Transverse colon (tissue), 4 donors: Measurements from ENCODE around the gene KLF17.

Experiments used
- EP300 ChIP-seq: sonication (generic); formaldehyde crosslinking; IDR thresholded peaks from one replicate; pipeline ENCODE4 v1.6.1; 2017; ENCODE audit warnings: antibody characterized with exemption, low read depth
- POLR2A ChIP-seq: fragments of 450-650 bp; IDR thresholded peaks from one replicate; pipeline ENCODE4 v1.6.1; 2016; ENCODE audit warnings: antibody characterized with exemption, mild to moderate bottlenecking, moderate library complexity
- POLR2AphosphoS5 ChIP-seq, 3 donors: sonication (generic); formaldehyde crosslinking; IDR thresholded peaks; one replicate each; pipeline ENCODE4 v1.6.1; 2016; ENCODE audit warnings: antibody characterized with exemption in 3 of 3
- TF ChIP-seq, protein P1 (sequence below), 5 experiments: fragments of 200-600 bp in 3 of 5; fragments of 450-650 bp in 2 of 5; sonication (generic) in 3 of 5; IDR thresholded peaks; 1 replicate in 2 of 5; 2 replicates in 3 of 5; pipeline ENCODE4 v1.5.1; 2016 to 2017; ENCODE audit warnings: antibody characterized with exemption in 5 of 5, inconsistent platforms in 3 of 5, mild to moderate bottlenecking in 2 of 5, moderate library complexity in 1 of 5

DNA sequence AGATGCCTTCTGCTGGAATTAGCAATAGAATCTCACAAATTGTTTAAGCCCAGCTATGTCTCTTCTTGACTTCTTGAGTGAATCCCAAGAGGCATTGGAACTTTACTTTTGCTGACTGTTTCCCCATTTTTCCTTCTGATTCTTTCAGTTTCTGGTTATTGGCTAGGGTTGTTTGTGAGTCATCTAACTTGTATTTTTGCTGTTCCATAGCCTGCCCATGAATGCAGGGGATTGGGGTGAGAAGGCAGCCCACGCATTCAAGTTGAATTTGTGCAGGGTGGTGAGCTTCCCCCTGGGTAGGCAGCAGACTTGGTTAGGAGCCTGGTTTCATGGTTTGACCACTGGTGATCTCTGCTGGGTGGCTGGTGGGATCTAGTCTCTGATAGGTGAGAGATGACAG lies 10.4 kb upstream of the KLF17 start:
- TF ChIP-seq, protein P1, sequence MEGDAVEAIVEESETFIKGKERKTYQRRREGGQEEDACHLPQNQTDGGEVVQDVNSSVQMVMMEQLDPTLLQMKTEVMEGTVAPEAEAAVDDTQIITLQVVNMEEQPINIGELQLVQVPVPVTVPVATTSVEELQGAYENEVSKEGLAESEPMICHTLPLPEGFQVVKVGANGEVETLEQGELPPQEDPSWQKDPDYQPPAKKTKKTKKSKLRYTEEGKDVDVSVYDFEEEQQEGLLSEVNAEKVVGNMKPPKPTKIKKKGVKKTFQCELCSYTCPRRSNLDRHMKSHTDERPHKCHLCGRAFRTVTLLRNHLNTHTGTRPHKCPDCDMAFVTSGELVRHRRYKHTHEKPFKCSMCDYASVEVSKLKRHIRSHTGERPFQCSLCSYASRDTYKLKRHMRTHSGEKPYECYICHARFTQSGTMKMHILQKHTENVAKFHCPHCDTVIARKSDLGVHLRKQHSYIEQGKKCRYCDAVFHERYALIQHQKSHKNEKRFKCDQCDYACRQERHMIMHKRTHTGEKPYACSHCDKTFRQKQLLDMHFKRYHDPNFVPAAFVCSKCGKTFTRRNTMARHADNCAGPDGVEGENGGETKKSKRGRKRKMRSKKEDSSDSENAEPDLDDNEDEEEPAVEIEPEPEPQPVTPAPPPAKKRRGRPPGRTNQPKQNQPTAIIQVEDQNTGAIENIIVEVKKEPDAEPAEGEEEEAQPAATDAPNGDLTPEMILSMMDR (IDR thresholded peaks at IDR 0.05), result no peak
- no peak for TF ChIP-seq POLR2AphosphoS5 (IDR thresholded peaks at IDR 0.05)
- TF ChIP-seq POLR2A, result no peak
- TF ChIP-seq EP300, result no peak
